ACHN (cell line): ENCODE results near the gene GSTA4.
"Not testable (repeated sequence)": the region's sequence is repeated elsewhere in the genome, so short reads cannot be mapped to it uniquely, and the experiment has no call there.

Experiments
- DNase-seq: peaks from one replicate; pipeline ENCODE4 v3.0.0-alpha.2; 2015
- in situ Hi-C: cut with HindIII; loops from 2 replicates; pipeline ENCODE4 v1.10.0; 2017; ENCODE audit warnings: low sequenced_read_pairs, low pct_ligation_motif_present, low pct_unique_long_range_greater_than_20kb

Gene GSTA4

DNA sequence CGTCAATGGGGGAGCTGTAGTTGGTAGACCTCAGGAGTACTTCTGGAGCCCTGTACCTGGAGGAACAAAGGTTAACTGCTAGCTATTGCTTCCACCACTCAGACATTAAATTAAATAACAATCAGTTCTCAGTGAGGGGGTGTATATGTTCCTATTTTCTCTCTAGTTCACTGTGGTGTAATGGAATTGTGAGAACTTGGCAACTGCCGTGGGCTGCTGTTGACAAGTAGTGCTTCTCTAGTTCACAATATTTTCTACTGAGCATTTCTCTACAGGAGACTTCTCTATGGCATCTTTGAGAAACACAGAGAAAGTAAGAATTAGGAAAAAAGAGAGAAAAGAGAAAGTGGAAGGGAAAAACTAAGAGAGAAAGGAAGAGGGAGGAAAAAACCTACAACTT lies 23.4 kb upstream of the GSTA4 start:
- in situ Hi-C loops, result no loop called here
- no peak for DNase-seq

GRCh38 chr6:53015486-53015885 lies 20.4 kb upstream of the GSTA4 start:
- in situ Hi-C loops, result no loop called here
- no peak for DNase-seq

DNA sequence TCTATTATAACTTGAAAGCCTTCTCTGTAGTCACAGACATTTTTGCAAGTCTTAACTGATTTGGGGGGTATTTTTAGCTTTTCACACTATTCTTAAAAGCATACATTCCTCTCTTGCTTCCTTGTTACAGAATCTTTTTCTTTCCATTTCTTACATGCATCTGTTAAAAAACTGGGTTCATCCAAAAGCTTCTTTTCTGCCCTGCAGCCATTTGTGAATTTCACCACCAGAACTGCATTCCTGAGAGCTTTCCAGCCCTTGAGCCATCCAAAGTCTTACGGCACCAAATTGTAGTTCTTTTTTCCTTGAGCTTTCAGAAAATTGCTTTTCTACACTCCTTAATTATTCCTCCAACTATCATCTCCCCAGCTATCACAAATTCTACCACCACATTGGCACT lies 19.7 kb upstream of the GSTA4 start:
- DNase-seq, result no peak
- in situ Hi-C loops, result no loop called here

DNA sequence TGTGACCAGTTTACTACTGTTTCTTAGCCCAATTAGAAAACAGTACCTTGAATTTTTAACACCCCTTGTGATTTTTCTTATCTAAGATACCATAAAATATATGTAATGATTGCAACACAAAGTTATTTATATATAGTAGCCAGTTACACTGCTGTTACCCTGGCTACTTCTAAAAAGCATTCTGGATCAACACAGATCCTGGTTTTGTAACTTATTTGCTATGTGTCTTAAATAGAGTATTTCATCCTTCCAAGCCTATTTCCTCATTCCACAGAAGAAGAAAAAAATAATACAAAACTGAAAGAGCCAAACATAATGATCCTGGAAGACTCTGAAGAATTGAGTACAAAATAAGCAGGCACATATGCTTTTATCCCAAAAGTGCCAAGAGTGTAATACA lies 19.0 kb upstream of the GSTA4 start:
- in situ Hi-C loops, result no loop called here

GRCh38 chr6:53011979-53012378 lies 16.9 kb upstream of the GSTA4 start:
- in situ Hi-C loops, result no loop called here

More for the DNA sequence above, 19.0 kb upstream of the GSTA4 start:
- DNase-seq, result no peak

DNA sequence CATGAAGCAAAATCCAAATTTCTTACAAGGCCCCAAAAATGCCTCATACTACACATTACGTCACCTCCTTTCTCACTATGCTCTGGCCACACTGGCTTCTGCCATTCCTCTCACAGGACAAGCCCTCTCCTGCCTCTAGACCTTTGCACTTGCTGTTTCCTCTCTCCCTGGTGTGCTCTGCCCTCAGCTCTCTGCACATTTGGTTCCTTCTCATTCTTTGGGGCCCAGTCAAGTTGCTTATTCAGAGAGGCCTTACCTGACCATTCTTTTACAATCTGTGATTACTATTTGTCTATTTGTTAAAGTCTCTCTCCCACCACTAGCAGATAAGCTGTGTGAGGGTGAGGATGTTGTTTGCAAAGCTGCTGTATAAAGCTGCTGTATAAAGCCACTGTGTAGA lies 15.4 kb upstream of the GSTA4 start:
- DNase-seq, result no peak
- in situ Hi-C loops, result no loop called here

More at GRCh38 chr6:53011979-53012378, 16.9 kb upstream of the GSTA4 start:
- no peak for DNase-seq

DNA sequence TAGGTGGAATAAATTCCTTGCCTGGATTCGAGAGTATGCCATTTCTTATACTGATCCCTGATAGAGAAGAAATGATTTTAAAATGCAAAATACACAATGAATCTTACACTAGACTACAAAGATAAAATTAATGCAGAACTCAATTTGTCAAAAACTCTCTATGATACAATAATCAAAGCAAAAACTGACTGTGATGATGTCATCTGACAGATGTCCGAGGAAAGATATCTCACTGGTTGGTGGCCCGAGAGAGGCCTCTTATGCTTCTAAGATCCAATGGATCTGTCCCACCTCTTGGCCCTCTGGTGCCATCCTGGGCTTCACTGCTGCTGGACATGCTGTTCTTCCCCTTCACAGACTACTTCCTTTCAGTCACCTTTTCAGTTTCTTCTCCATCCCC lies 14.4 kb upstream of the GSTA4 start:
- in situ Hi-C loops, result no loop called here
- DNase-seq, result no peak

DNA sequence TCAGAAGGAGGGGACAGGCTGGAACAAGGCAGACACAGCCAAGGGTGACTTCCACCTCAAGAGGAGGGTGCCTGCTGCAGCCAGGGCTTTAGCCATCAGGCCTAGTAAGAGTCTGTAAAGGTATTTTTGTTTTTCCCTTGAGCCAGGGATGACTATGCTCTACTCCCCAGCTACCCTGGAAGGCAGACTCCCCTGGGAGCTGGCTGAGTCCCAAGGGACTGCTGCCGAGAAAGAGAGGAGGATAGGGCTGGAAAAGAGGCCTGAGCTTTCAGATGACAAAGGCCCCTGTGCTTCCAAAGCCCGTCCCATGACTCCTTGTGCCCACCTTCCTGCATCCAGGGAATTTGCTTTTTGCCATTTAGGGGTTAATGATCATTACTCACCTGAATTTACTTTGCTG lies 14.0 kb upstream of the GSTA4 start:
- in situ Hi-C loops, result no loop called here
- no peak for DNase-seq

DNA sequence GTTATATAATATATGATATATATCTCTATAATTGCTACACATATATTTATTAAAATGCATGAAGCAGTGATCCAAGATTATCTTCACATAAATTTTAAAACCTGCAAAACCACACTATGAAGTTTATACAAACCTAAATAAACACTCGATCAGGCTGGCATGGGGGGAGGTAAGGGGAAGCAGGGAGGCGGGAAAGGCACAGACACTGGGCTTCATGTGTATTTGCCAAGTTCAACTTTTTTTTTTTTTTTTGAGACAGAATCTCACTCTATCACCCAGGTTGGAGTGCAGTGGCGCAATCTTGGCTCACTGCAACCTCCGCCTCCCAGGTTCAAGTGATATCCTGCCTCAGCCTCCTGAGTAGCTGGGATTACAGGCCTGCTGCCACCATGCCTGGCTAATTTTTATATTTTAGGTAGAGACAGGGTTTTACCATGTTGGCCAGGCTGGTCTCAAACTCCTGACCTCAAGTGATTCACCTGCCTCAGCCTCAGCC lies 13.2 kb upstream of the GSTA4 start:
- DNase-seq, in situ Hi-C loops: not testable (repeated sequence)

DNA sequence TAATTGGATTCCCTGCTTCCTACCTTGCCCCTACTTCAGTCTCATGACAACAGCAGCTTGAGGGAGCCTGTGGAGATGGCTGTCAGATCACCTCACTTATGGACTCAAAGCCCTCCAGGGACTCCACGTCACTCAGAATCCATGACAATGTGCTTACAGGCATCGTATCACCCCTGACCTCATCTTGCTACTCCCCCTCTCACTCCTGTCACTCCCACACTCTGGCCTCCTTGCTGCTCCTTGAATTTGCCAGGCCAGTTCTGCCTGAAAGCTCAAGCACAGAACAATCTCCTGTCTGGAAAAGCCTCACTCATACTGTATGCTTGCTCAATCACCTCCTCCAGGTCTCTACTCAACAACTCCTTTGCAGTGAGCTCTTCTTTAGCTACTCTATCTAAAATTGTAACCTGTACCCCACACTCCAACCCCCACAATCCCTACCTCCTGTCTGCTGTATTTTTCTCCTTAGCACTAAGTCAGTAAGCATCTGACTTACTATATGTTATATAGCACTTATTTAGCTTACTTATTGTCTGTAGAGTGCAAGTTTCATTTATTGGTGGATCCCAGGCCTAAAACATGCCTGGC lies 10.7 kb upstream of the GSTA4 start:
- no peak for DNase-seq
- in situ Hi-C loops, result no loop called here

- in situ Hi-C loops, result no loop called here
- no peak for DNase-seq
Measured at GRCh38 chr6:52999456-52999855, 4.4 kb upstream of the GSTA4 start.

DNA sequence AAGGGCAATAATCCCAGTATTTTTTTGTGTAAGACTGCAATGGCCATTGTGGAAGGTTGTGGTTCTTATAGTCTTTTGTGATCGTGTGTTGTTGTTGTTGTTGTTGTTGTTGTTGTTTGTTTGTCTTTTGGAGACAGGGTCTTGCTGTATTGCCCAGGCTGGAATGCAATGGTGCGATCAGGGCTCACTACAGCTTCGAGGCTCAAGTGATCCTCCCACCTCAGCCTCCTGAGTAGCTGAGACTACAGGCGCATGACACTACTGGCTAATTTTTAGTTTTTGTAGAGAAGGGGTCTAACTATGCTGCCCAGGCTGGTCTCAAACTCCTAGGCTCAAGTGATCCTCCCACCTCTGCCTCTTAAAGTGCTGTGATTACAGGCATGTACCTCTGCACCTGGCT lies 3.5 kb upstream of the GSTA4 start:
- no peak for DNase-seq
- in situ Hi-C loops, result no loop called here

GRCh38 chr6:52995913-52996645 lies 995 bp upstream of the GSTA4 start:
- in situ Hi-C loops, result no loop called here
- peak; percentile 72 for DNase-seq

GRCh38 chr6:52994839-52995088 lies 320 bp downstream of the GSTA4 start:
- in situ Hi-C loops, result no loop called here
- DNase-seq, result no peak

- in situ Hi-C loops, result no loop called here
- DNase-seq, result peak; percentile 1
Measured at GRCh38 chr6:52994031-52994838, 849 bp downstream of the GSTA4 start.

DNA sequence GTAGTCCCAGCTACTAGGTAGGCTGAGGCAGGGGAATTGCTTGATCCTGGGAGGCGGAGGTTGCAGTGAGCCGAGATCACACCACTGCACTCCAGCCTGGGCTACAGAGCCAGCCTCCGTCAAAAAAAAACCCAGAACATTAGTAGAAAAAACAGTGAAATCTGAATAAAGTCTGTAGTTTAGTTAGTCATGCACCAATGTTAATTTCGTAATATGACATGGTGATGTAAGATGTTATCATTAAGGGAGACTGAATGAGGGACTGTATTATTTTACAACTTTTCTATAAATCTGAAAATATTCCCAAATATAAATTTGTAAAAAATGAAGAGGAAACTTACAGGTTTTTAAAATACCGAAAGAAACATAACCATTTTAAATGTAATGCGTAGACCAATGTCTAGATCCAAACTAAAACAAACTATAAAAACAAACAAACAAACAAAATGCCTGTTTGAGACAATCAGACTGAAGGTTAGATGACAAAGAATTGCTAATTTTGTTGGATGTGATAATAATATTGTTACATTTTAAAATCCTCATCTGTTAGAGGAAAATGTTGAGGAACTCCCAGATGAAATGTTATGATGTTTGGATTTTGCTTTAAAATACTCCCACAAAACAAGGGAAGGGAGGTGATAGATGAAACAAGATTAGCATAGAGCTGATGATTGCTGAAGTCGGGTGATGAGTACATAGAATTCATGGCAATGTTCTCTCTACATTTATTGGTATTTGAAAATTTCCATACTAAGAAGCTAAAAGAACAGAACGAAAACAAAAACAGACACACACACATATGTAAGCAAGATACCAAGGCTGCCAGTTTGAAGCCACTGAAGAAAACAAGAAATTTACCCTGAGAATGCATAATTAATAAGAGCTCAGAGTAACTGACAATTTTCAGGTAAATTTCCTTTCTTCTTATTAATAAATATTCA lies 1.8 kb downstream of the GSTA4 start:
- no peak for DNase-seq
- in situ Hi-C loops, result no loop called here

DNA sequence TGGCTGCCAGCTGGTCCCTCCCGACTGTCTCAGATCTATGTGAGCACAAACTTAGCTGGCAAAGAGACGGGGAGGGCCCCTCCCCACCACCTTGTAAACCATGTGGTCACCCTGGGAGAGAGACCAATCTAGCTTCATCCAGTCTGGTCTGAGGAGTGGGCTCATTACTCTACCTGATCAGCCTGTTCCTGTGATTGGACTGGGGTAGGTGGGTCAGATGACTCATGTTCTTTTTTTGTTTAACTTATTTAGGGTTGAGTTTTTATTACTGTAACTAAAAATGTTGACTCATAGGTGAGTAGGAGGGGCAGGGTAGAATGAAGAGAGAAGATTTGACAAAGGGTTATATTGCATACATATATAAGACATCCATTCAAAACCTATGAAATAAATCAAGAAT lies 4.7 kb downstream of the GSTA4 start:
- in situ Hi-C loops, result no loop called here
- no peak for DNase-seq

DNA sequence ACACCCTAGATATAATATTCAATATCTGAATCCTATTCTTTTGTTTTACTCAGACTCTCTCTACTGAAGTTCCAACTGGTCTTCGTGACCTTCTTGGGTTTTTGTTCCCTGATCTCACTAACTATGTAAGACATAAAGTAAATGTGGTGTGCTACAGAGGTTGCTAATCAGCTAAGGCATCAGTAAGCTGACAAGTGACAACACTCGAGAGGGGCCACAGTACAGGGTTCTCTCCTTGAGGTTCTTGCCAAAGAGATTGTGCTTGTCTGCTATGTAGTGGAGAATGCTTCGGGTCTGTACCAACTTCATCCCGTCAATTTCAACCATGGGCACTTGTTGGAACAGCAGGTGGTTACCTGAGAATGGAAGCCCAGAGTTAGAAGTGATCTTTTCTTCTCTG lies 9.9 kb downstream of the GSTA4 start:
- DNase-seq, result no peak
- in situ Hi-C loops, result no loop called here

- in situ Hi-C loops, result no loop called here
- DNase-seq, result no peak
Measured at GRCh38 chr6:52984247-52984646, 10.8 kb downstream of the GSTA4 start.
